Parathyroid adenoma (tissue), 2 donors: ENCODE measurements around the gene SNTG2.

Experiments
- H2AFZ ChIP-seq: fragments of 300-600 bp; sonication (generic); one replicate; pipeline ENCODE4 v1.7.0; 2017; ENCODE audit warnings: antibody characterized with exemption, mild to moderate bottlenecking
- H3K27ac ChIP-seq: fragments of 300-600 bp; sonication (generic); one replicate; pipeline ENCODE4 v1.7.0; 2017
- H3K27me3 ChIP-seq: fragments of 300-600 bp; sonication (generic); one replicate; pipeline ENCODE4 v1.7.0; 2017; ENCODE audit warnings: low read length; ENCODE audit not compliant: control insufficient read depth, insufficient read depth
- H3K36me3 ChIP-seq: fragments of 300-600 bp; sonication (generic); one replicate; pipeline ENCODE4 v1.7.0; 2017; ENCODE audit warnings: low read length; ENCODE audit not compliant: control insufficient read depth, insufficient read depth
- H3K4me1 ChIP-seq: fragments of 300-600 bp; sonication (generic); one replicate; pipeline ENCODE4 v1.7.0; 2017; ENCODE audit warnings: control low read depth
- H3K4me2 ChIP-seq: fragments of 300-600 bp; sonication (generic); one replicate; pipeline ENCODE4 v1.7.0; 2017; ENCODE audit warnings: low read length
- H3K4me3 ChIP-seq: fragments of 300-600 bp; sonication (generic); one replicate; pipeline ENCODE4 v1.7.0; 2017; ENCODE audit warnings: low read depth, low read length
- H3K79me2 ChIP-seq: fragments of 300-600 bp; sonication (generic); one replicate; pipeline ENCODE4 v1.7.0; 2017; ENCODE audit warnings: control low read depth
- H3K9ac ChIP-seq: fragments of 300-600 bp; sonication (generic); one replicate; pipeline ENCODE4 v1.7.0; 2017; ENCODE audit warnings: mild to moderate bottlenecking
- H3K9me3 ChIP-seq: fragments of 300-600 bp; sonication (generic); one replicate; pipeline ENCODE4 v1.7.0; 2017; ENCODE audit warnings: low read length; ENCODE audit not compliant: control insufficient read depth
- TF ChIP-seq, protein P1 (sequence below): fragments of 300-600 bp; sonication (generic); IDR thresholded peaks from one replicate; pipeline ENCODE4 v1.7.0; 2017; ENCODE audit warnings: antibody characterized with exemption, mild to moderate bottlenecking
- donor health status: primary hyperparathyroidism.

The SNTG2 gene

DNA sequence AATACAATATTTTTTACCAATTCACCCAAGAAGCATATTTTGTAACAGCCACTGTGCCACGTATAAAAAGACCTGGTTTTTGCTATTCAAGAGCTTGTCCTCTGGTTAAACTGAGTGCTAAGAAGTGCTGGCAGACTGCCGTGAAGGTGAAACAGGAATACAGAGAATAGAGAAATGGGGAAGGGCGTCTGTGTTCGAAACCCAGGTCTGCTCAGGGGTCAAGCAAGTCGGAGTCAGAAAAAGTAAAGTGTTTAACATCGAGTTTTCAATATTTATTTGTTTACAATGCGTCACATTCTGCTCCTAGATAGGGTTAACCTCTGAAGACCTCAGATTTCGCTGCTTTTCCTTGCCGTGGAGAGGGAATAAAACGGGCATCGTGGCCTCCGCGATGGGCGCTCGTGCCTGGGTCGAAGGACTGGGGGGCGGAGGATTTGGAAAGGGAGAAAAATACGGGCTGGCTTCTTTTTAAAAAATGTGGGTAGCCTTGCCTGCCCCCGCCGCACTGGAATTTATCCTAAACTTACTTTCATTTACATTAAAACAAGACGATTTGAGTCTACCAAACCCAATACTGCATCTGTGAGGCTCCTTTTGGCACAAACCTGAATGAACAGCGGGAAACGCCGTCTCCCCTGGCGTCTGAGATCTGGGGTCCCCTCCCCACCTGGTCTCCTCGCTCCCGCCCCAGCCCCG lies 1.1 kb upstream of the SNTG2 start:
- H3K27me3 ChIP-seq: no peaks in the 10 kb centered on the region
- TF ChIP-seq, protein P1, sequence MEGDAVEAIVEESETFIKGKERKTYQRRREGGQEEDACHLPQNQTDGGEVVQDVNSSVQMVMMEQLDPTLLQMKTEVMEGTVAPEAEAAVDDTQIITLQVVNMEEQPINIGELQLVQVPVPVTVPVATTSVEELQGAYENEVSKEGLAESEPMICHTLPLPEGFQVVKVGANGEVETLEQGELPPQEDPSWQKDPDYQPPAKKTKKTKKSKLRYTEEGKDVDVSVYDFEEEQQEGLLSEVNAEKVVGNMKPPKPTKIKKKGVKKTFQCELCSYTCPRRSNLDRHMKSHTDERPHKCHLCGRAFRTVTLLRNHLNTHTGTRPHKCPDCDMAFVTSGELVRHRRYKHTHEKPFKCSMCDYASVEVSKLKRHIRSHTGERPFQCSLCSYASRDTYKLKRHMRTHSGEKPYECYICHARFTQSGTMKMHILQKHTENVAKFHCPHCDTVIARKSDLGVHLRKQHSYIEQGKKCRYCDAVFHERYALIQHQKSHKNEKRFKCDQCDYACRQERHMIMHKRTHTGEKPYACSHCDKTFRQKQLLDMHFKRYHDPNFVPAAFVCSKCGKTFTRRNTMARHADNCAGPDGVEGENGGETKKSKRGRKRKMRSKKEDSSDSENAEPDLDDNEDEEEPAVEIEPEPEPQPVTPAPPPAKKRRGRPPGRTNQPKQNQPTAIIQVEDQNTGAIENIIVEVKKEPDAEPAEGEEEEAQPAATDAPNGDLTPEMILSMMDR: no peak
- no peaks in the 10 kb centered on the region for H3K79me2 ChIP-seq
- H3K9me3 ChIP-seq: no peaks in the 10 kb centered on the region
- H3K36me3 ChIP-seq: no peaks in the 10 kb centered on the region
- H3K27ac ChIP-seq: no peak overlapping the region
- H3K4me1 ChIP-seq: no peaks in the 10 kb centered on the region
- H2AFZ ChIP-seq: peak overlapping the region; percentile 52
- peak overlapping the region; percentile 35 for H3K4me3 ChIP-seq
- H3K4me2 ChIP-seq: peak overlapping the region; percentile 66
- H3K9ac ChIP-seq: no peak overlapping the region

DNA sequence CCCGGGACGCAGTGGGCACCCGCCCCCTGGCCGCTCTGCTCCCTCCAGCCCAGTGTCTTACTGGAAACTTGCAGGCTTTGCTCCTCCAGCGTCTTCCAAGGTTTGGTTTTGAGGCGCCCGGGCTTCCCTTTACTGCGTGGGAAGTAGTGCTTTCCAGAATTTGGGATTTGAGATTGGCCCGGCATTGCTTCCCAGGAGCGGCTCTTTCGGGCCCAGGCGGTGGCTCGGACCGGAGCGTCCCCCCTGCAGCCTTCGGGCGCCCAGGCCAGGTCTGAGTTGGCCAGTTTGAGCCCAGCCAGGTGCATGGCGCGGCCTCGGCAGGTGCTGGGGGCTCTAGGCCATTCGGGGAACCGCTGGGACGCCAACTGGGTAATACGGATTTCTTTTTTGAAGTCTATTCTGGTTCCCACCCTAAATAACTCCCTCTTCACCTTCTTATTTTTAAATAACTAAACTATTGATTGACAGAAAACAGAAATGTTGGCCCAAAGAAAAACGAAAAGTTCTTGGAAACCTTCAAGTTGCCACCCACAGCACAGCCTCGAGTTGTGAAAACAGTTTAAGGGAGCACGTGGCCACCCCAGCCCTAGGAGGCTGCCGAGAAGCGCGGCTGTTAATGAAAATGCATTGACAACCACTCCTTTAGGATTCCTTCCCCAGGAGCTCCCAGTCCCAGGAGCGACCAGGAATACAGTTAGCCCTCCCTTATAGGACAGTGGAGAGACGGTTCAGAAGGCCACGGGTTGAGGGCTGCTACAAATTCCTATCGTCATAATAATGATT lies 766 bp downstream of the SNTG2 start:
- Histone ChIP-seq H3K9ac (no peak overlapping the region), H3K27me3 (no peaks in the 10 kb centered on the region), H3K4me2 (peak overlapping the region; percentile 44), H3K27ac (no peak overlapping the region), H3K4me1 (no peaks in the 10 kb centered on the region), H3K9me3 (no peaks in the 10 kb centered on the region), H2AFZ (no peak overlapping the region), H3K4me3 (no peak overlapping the region), H3K79me2 (no peaks in the 10 kb centered on the region), H3K36me3 (no peaks in the 10 kb centered on the region)
- TF ChIP-seq, protein P1: no peak

DNA sequence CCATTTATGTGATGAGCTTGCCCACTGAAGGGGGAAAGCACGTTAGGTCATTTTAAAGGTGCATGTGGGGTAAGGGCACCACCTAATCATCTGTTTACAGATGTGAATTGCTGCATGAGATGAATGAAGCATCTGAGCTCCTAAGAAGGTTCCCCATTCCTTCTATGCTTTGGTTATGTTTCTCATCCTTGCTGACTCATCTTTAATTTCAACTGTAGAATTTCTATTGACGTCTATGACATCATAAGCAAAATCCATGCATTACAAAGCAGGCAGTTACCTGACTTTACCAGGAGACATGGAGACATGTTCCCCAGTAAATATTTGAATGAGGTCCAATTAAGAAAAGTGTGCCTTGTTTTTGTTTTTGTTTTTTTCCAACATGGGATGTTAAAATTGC lies 2.8 kb downstream of the SNTG2 start:
- TF ChIP-seq, protein P1: no peak

DNA sequence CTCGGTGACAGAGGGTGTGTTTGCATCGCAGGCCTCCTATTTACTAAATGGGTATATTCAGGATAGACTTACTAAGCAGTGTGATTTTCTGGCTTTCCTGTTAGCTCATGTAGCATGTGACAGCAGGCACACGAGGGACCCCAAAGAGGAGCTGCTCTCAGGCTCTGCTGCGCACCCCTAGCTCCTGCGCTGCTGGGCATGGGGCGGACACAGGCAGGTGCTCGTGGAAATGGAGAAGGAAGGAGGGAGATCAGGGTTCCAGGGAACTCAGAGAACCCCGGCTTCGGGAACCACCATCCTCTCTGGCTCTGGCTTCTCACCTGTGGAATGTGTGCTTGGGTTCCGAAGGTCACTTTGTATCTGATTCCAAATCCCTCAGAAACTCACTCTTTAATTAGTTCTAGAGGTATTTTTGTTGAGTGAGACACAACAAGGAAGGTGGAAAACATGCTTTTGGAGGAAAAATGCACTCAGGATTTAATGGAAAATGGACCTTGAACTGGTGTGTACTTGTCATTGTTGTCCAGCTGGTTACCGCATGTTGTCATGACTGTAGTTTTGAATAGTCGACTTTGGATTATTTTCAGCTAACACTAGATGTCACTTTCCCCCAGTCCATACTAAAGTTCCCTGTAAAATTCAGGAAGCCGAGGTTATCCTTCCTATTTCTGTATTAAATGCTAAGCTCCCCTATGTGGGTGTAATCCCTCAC lies 3.5 kb downstream of the SNTG2 start:
- Histone ChIP-seq H2AFZ (no peak overlapping the region), H3K4me2 (no peak overlapping the region), H3K27ac (no peak overlapping the region), H3K27me3 (no peaks in the 10 kb centered on the region), H3K36me3 (no peaks in the 10 kb centered on the region), H3K4me1 (no peaks in the 10 kb centered on the region), H3K9me3 (no peaks in the 10 kb centered on the region), H3K9ac (no peak overlapping the region), H3K4me3 (no peak overlapping the region), H3K79me2 (no peaks in the 10 kb centered on the region)
- TF ChIP-seq, protein P1: no peak

More for the DNA sequence above, 2.8 kb downstream of the SNTG2 start:
- H3K27me3 ChIP-seq: no peaks in the 10 kb centered on the region
- no peak overlapping the region for H3K27ac ChIP-seq
- H2AFZ ChIP-seq: no peak overlapping the region
- no peak overlapping the region for H3K9ac ChIP-seq
- H3K9me3 ChIP-seq: no peaks in the 10 kb centered on the region
- H3K4me2 ChIP-seq: no peak overlapping the region
- H3K4me1 ChIP-seq: no peaks in the 10 kb centered on the region
- no peaks in the 10 kb centered on the region for H3K36me3 ChIP-seq
- H3K79me2 ChIP-seq: no peaks in the 10 kb centered on the region
- H3K4me3 ChIP-seq: no peak overlapping the region
